Tibial nerve (tissue), 4 donors: ENCODE results near the gene IQSEC1. TPM values are rescaled to one million over a fixed set of nuclear protein-coding genes. Genes with fewer than 3 reads are reported as not detected.

Source experiments
- DNase-seq, 2 donors: peaks; one replicate each; pipeline ENCODE4 v3.0.0-alpha.2; 2019; ENCODE audit warnings: low spot score in 2 of 2
- H3K27ac ChIP-seq, 4 donors: fragments of 200-600 bp; sonication (generic) in 3 of 4; one replicate each; pipeline ENCODE4 v1.5.1; 2017 to 2019; ENCODE audit warnings: mild to moderate bottlenecking in 1 of 4
- H3K27me3 ChIP-seq, 2 donors: fragments of 200-600 bp; sonication (generic) in 1 of 2; one replicate each; pipeline versions ENCODE4 v1.5.1 to v1.6.0; 2017 to 2019
- H3K36me3 ChIP-seq, 3 donors: fragments of 200-600 bp; sonication (generic); one replicate each; pipeline ENCODE4 v1.5.1; 2018 to 2019
- H3K4me1 ChIP-seq, 4 donors: fragments of 200-600 bp; sonication (generic) in 3 of 4; one replicate each; pipeline ENCODE4 v1.5.1; 2017 to 2019
- H3K4me3 ChIP-seq, 4 donors: fragments of 200-600 bp; sonication (generic) in 3 of 4; one replicate each; pipeline ENCODE4 v1.5.1; 2017 to 2019; ENCODE audit warnings: mild to moderate bottlenecking in 1 of 4, moderate library complexity in 1 of 4
- H3K9me3 ChIP-seq, 4 donors: fragments of 200-600 bp; sonication (generic) in 3 of 4; one replicate each; pipeline ENCODE4 v1.5.1; 2017 to 2019
- CTCF ChIP-seq, 5 experiments: fragments of 200-600 bp in 3 of 5; fragments of 450-650 bp in 2 of 5; sonication (generic) in 3 of 5; IDR thresholded peaks; one replicate each; pipeline ENCODE4 v1.5.1; 2016 to 2019; ENCODE audit warnings: antibody characterized with exemption in 5 of 5, mild to moderate bottlenecking in 3 of 5, moderate library complexity in 2 of 5
- EP300 ChIP-seq, 2 donors: sonication (generic); formaldehyde crosslinking; IDR thresholded peaks; one replicate each; pipeline ENCODE4 v1.6.1; 2017; ENCODE audit warnings: antibody characterized with exemption in 2 of 2, mild to moderate bottlenecking in 1 of 2
- POLR2A ChIP-seq, 2 donors: fragments of 450-650 bp; IDR thresholded peaks; one replicate each; pipeline ENCODE4 v1.6.1; 2017; ENCODE audit warnings: antibody characterized with exemption in 2 of 2, mild to moderate bottlenecking in 2 of 2, moderate library complexity in 2 of 2
- WGBS, 2 donors: methylation state at CpG; one replicate each; pipeline ENCODE4 v1.1.5; 2018; 5-methylcytosine and 5-hydroxymethylcytosine counted together
- total RNA-seq, 4 donors: library from RNA; depleted of rRNA; stranded (reverse); fragments of >200 nt; gene quantifications; one replicate each; pipeline ENCODE4 v1.1.0, GENCODE V29; 2016

IQSEC1 gene
- total RNA-seq, 4 donors from 2014 or later, result 58.2 to 77.5 (median 68.6) TPM

- DNase-seq, result no peak
- 38 to 44% methylated on average over 14 to 15 of the region's 15 CpGs for WGBS, 2 donors
- Histone ChIP-seq H3K4me3 (peak overlapping the region in 2 of 4 donors; percentile 23), H3K4me1 (peaks cover 0 to 82% (median 47%) of the 10 kb centered on the region in 4 donors), H3K36me3 (no peaks in the 10 kb centered on the region), H3K27me3 (no peaks in the 10 kb centered on the region), H3K27ac (peak overlapping the region in 2 of 4 donors; percentile 77 to 79), H3K9me3 (no peaks in the 10 kb centered on the region)
- TF ChIP-seq EP300 (IDR thresholded peaks at IDR 0.05) (no peak), CTCF (IDR thresholded peaks at IDR 0.05) (no peak), POLR2A (IDR thresholded peaks at IDR 0.05) (no peak)
These were observed 54.5 kb downstream of the IQSEC1 start for GRCh38 chr3:13018561-13019242.

- Histone ChIP-seq H3K36me3 (no peaks in the 10 kb centered on the region), H3K27ac (peak overlapping the region in 2 of 4 donors; percentile 77 to 79), H3K4me3 (no peak overlapping the region), H3K27me3 (no peaks in the 10 kb centered on the region), H3K4me1 (peaks cover 0 to 76% (median 46%) of the 10 kb centered on the region in 4 donors), H3K9me3 (no peaks in the 10 kb centered on the region)
- WGBS, 2 donors, result 14 to 29% methylated on average over 1 to 8 of the region's 8 CpGs
- TF ChIP-seq EP300 (IDR thresholded peaks at IDR 0.05), result no peak
- no peak for TF ChIP-seq CTCF (IDR thresholded peaks at IDR 0.05)
- TF ChIP-seq POLR2A (IDR thresholded peaks at IDR 0.05), result peak in 1 of 2 donors; percentile 15
- no peak for DNase-seq
These were observed 55.2 kb downstream of the IQSEC1 start for GRCh38 chr3:13018043-13018451.

- 72 to 80% methylated on average over 15 of the region's 16 CpGs for WGBS, 2 donors
- no peaks in the 10 kb centered on the region for H3K9me3 ChIP-seq
- no peaks in the 10 kb centered on the region for H3K27me3 ChIP-seq
- no peak for DNase-seq
- no peaks in the 10 kb centered on the region for H3K36me3 ChIP-seq
- H3K4me3 ChIP-seq, result no peak overlapping the region
- TF ChIP-seq CTCF (IDR thresholded peaks at IDR 0.05) (no peak), POLR2A (IDR thresholded peaks at IDR 0.05) (no peak), EP300 (IDR thresholded peaks at IDR 0.05) (no peak)
- peak overlapping the region in 3 of 4 donors; percentile 42 to 88 (median 79) for H3K27ac ChIP-seq
- H3K4me1 ChIP-seq, result peaks cover 0 to 70% (median 47%) of the 10 kb centered on the region in 4 donors
These were observed 55.7 kb downstream of the IQSEC1 start for GRCh38 chr3:13017361-13018042.

- DNase-seq, result no peak
These were observed 56.4 kb downstream of the IQSEC1 start for GRCh38 chr3:13016721-13017255.

More at GRCh38 chr3:13016721-13017255, 56.4 kb downstream of the IQSEC1 start:
- Histone ChIP-seq H3K9me3 (no peaks in the 10 kb centered on the region), H3K27me3 (no peaks in the 10 kb centered on the region), H3K4me3 (peak overlapping the region in 1 of 4 donors; percentile 24), H3K36me3 (no peaks in the 10 kb centered on the region), H3K27ac (peak overlapping the region in 3 of 4 donors; percentile 79 to 88 (median 82)), H3K4me1 (peaks cover 0 to 63% (median 44%) of the 10 kb centered on the region in 4 donors)
- WGBS, 2 donors, result 72 to 82% methylated on average over 9 of the region's 9 CpGs
- TF ChIP-seq CTCF (IDR thresholded peaks at IDR 0.05), result no peak
- no peak for TF ChIP-seq POLR2A (IDR thresholded peaks at IDR 0.05)
- no peak for TF ChIP-seq EP300 (IDR thresholded peaks at IDR 0.05)
